KOPT-K1 (cell line): Measurements from ENCODE around the gene DGCR8.

ENCODE experiments used
- H3K27ac ChIP-seq: fragments of 200-600 bp; sonication (generic); 2 replicates; pipeline ENCODE4 v1.5.1; 2016; ENCODE audit warnings: antibody characterized with exemption, mild to moderate bottlenecking, low read depth, low read length; ENCODE audit not compliant: poor library complexity, severe bottlenecking
- H3K36me3 ChIP-seq: fragments of 200-600 bp; sonication (generic); 2 replicates; pipeline ENCODE4 v1.5.1; 2017; ENCODE audit warnings: antibody characterized with exemption, mild to moderate bottlenecking, low read length, moderate library complexity; ENCODE audit not compliant: insufficient read depth
- H3K9me3 ChIP-seq: fragments of 200-600 bp; sonication (generic); 2 replicates; pipeline ENCODE4 v1.5.1; 2017; ENCODE audit warnings: antibody characterized with exemption, low read length, mild to moderate bottlenecking; ENCODE audit not compliant: insufficient read depth, poor library complexity, severe bottlenecking

DGCR8 gene

GRCh38 chr22:20079745-20080444 lies at the start of gene DGCR8:
TSS of gene DGCR8 (plus strand) at chr22:20080241. CDS start at chr22:20085964, 5,723 bp downstream.
- Histone ChIP-seq H3K27ac (peak within 1 kb of the TSS; percentile 94), H3K9me3 (no peaks in the 10 kb centered on the region), H3K36me3 (peaks cover 11% of the 10 kb centered on the region; the same call in 1 of the 2 replicates)

GRCh38 chr22:20031732-20032406 lies 48.2 kb upstream of the DGCR8 start:
- peaks cover 17% of the 10 kb centered on the region; the same call in 1 of the 2 replicates for H3K36me3 ChIP-seq
- no peaks in the 10 kb centered on the region for H3K9me3 ChIP-seq
- no peak overlapping the region for H3K27ac ChIP-seq

GRCh38 chr22:20032407-20032991 lies 47.5 kb upstream of the DGCR8 start:
- peaks cover 24% of the 10 kb centered on the region; the same call in 1 of the 2 replicates for H3K36me3 ChIP-seq
- H3K9me3 ChIP-seq: no peaks in the 10 kb centered on the region
- H3K27ac ChIP-seq: no peak overlapping the region

DNA sequence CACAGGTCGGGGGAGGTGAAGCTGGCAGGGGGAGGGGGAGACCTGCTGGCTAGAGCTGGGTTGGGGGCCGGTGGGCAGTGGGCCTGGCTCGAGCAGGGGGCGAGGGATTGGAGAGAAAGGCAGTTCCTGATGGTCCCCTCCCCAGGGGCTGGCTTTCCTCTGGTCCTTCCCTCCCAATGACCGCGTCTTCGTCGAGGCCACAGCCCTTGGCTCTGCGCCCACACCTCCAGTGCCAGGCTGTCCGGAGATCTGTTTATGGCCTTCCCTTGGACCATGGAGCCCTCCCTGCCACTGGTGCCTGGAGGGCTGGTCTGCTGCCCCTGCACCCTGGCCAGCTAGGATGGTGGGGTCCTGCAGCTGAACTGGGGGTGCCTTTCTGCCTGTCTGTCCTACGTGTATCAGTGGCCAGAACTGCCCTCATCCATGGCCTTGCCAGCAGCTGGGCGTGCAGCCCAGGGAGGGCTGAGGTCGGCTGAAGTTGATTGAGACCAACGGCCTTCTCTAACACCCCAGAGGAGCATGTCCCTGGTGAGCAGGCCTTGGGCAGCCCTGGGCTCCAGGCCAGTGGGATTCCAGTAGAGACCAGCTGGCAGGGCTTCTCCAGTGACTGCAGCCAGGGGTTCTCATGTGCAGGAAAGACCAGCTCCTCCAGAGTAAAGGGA lies 46.9 kb upstream of the DGCR8 start:
- H3K36me3 ChIP-seq: peaks cover 29% of the 10 kb centered on the region; the same call in 1 of the 2 replicates
- no peak overlapping the region for H3K27ac ChIP-seq
- H3K9me3 ChIP-seq: no peaks in the 10 kb centered on the region

DNA sequence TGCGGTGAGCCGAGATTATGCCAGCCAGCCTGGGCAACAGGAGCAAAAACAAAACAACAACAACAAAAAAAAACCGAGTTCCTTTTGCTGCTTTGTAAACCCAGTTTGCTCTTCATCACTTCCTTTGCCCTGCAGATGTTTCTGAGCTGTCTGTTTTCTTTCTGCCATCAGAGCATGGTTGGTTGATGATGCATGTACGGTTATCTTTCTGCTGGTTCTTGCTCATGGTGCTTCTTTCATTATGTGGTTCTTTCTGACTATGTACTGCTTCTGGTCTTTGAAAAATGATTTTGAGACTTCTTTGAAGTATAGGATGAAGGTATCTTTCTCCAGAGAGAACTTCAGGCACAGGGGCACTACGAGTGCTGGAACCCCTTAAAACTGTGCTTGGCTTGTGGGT lies 45.9 kb upstream of the DGCR8 start:
- H3K27ac ChIP-seq: no peak overlapping the region
- H3K36me3 ChIP-seq: peaks cover 39% of the 10 kb centered on the region; the same call in 1 of the 2 replicates
- H3K9me3 ChIP-seq: no peaks in the 10 kb centered on the region

- Histone ChIP-seq H3K36me3 (peaks cover 48% of the 10 kb centered on the region; the same call in 1 of the 2 replicates), H3K27ac (no peak overlapping the region), H3K9me3 (no peaks in the 10 kb centered on the region)
These were observed 44.5 kb upstream of the DGCR8 start for GRCh38 chr22:20035375-20036083.

DNA sequence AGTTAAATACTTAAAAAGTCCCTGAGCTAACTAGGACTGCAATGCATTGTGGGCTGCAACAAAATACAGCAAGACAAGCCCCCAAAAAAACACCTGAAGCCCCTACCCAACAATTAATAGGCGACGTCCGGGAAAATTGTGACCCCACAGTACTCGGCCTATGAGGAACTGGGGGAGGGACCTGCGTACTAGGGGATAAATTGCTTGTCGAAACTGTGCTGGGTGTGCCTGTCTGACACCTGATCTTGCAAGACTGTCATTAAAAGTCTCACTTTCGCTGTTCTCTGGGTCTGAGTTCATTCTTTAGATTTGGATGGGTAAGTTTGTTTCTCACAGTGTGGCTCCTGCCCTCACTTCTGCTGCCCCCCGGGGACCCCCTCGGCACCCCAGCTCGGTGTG lies 44.0 kb upstream of the DGCR8 start:
- Histone ChIP-seq H3K27ac (no peak overlapping the region), H3K36me3 (peaks cover 48% of the 10 kb centered on the region; the same call in 1 of the 2 replicates), H3K9me3 (no peaks in the 10 kb centered on the region)

DNA sequence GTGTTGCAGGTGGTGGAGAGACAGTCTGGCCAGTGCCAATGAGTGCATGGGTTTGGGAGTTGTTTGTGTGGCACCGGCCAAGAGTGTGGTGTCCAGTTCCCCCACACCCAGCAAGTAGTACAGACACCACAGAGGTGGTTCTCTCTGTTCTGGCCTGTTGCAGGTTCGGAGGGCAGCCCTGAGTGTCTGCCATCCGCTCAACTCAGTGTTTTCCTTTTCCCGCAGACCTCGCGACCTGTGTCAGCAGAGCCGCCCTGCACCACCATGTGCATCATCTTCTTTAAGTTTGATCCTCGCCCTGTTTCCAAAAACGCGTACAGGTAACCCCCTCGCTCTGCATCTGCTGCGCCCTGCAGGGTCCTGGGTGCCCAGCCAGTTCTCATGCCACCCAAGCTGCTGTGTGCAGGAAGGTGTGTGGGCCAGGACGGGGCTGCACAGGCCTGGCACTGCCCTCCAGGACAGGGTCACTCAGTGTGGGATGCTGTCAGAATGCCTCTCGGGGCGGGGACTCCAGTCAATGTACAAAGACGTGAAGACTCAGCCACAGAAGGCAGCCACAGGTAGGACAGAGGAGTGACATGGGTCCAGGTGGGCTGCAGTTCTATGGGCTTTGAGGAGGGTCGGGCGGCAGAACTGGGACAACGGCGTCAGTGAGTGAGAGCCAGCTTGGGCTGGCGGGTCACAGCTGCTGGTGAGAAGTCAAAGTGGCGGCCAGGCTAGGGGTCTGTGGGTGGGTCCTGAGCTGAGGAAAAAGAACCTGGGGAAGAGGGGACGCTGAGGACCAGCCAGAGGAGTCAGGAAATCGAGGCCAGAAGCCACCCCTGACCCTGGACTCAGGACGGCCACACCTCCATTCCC lies 43.3 kb upstream of the DGCR8 start:
- Histone ChIP-seq H3K9me3 (no peaks in the 10 kb centered on the region), H3K27ac (no peak overlapping the region), H3K36me3 (peaks cover 44% of the 10 kb centered on the region; the same call in 1 of the 2 replicates)

GRCh38 chr22:20037419-20037818 lies 42.6 kb upstream of the DGCR8 start:
- Histone ChIP-seq H3K9me3 (no peaks in the 10 kb centered on the region), H3K27ac (no peak overlapping the region), H3K36me3 (peaks cover 38% of the 10 kb centered on the region; the same call in 1 of the 2 replicates)

DNA sequence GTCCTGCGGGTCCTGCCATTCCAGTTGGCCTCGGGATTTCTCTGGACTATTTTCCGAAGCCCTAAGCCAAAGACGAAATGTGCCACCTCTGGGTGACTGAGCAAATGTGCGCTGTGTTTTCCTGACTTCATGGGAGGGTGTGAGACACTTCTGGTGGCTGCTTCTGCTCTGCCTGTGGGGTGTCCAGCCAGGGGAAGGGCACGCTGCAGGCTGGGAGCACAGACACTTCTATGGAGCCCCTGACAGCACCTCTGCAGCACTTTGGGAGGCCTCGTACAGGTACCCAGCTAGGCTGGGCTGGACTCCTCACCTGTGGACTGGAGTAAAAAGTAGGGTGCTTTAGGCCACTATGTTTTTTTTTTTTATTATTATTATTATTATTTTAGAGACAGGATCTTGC lies 41.5 kb upstream of the DGCR8 start:
- peaks cover 42% of the 10 kb centered on the region; the same call in 1 of the 2 replicates for H3K36me3 ChIP-seq
- H3K9me3 ChIP-seq: no peaks in the 10 kb centered on the region
- H3K27ac ChIP-seq: no peak overlapping the region

GRCh38 chr22:20039683-20040325 lies 40.2 kb upstream of the DGCR8 start:
- H3K36me3 ChIP-seq: peaks cover 53% of the 10 kb centered on the region; the same call in 1 of the 2 replicates
- no peaks in the 10 kb centered on the region for H3K9me3 ChIP-seq
- no peak overlapping the region for H3K27ac ChIP-seq

GRCh38 chr22:20040327-20041200 lies 39.5 kb upstream of the DGCR8 start:
- H3K27ac ChIP-seq: no peak overlapping the region
- H3K36me3 ChIP-seq: peaks cover 58% of the 10 kb centered on the region; the same call in 1 of the 2 replicates
- H3K9me3 ChIP-seq: no peaks in the 10 kb centered on the region
